GM19193 (cell line): ENCODE data around the gene PTPRO.

ENCODE experiments used
- POLR2A ChIP-seq: IDR thresholded peaks from 4 replicates; pipeline ENCODE4 v1.6.1; 2011; ENCODE audit not compliant: insufficient read depth, insufficient read length; ENCODE audit errors: extremely low read depth

Gene PTPRO

DNA sequence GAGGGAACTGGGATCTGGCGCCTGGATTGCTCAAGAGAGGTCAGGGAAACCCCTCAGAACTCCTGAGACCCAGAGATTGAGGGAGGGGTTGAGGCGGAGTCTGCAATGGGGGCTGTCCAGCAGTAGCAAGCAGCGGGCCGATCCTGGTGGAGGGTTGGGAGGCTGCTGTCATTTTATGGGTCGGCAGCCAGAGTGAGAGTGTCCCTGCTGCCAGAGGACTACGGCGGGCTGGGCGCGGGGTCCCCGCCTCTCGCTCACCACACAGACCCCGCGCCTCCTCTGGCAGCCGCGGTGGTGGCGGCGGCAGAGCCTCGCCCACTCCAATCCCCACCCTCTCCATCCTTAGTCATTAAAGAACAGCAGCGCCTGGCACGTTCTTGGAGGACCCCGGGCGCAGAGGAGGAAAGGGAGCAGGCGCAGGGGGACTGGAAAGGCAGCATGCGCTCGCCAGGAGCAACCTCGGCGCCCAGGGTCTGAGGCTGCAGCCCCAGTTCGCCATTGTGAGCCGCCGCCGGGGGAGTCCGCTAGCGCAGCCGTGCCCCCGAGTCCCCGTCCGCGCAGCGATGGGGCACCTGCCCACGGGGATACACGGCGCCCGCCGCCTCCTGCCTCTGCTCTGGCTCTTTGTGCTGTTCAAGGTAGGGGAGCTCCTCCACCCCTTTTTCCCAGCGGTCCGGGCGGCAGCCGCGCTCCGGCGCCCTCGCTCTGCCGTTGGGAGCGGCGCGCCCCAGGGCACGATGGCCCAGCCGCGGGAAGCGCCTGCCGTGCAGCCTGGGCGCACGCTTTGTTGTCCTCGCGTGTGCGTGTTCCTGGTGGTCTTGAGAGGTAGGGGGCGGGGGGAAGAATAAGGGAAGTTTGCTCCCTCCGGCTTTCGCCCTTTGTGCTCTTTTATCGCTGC, at the start of gene PTPRO:
Gene PTPRO (plus strand): TSS at position 345 of the 898 bp plus-strand sequence.
- TF ChIP-seq POLR2A: no peak

DNA sequence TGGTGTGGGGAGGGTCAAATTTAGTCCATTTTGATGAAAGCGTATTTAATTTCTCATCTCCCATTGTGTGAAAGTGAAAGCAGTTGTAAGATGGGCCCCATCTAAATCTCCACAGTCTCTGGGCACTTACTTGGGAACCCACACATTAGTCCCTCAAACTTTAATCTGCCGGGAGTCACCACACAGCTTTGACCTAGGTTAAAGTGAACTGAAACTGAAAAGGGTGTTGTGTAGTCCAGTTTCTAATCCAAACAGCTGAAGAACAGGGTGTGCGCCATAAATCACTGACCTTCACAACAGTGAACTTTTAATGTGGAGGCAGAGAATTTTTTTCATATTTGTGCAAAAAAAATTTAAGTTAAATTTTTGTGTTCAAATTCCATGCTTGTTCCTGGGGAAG, 48.4 kb upstream of the PTPRO start:
- no peak for TF ChIP-seq POLR2A

DNA sequence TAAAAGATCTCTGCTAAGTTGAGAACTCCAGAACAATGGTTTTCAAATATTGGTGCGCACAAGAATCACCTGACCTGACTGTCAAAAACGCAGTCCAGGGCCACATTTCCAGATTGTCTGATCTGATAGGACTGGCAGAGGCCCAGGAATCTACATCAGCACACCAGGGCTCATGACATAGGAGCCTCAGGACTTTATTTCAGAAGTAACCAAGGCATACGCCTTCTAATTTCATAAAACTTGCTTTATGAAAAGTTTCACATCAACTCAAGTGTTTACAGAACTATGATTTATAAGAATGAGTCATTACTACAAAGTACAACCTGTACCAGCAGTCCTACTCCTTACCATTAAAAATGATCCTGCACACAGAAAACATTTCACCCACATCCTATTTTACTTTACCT, 47.7 kb upstream of the PTPRO start:
- TF ChIP-seq POLR2A: no peak

DNA sequence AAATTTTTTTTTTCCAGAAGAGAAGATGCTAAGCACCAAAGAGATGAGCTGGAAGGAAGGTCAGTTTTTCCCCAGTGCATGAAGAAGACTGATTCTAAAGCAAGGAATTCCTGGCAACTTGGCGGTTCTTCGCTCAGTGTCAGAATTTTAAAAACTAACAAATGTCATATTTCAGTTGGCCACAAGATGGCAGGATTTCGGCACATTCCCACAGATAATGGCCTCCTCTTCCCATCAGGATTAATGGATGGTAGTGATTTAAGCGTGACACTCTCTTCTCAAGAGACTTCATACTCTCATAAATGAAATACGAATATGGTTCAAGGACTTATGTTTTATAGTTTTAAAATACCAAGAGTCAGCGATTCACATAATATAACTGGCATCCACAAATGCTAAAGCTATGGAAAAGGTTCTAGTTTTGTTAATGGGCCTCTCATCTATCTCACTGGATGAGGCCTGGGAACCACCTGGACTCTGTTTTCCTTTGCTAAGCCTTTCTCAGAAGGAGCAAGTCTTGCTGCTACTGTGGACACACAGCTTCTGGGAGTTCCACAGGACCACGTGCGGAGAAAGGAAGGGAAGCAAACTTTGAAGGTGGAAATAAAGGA, 46.1 kb upstream of the PTPRO start:
- no peak for TF ChIP-seq POLR2A

DNA sequence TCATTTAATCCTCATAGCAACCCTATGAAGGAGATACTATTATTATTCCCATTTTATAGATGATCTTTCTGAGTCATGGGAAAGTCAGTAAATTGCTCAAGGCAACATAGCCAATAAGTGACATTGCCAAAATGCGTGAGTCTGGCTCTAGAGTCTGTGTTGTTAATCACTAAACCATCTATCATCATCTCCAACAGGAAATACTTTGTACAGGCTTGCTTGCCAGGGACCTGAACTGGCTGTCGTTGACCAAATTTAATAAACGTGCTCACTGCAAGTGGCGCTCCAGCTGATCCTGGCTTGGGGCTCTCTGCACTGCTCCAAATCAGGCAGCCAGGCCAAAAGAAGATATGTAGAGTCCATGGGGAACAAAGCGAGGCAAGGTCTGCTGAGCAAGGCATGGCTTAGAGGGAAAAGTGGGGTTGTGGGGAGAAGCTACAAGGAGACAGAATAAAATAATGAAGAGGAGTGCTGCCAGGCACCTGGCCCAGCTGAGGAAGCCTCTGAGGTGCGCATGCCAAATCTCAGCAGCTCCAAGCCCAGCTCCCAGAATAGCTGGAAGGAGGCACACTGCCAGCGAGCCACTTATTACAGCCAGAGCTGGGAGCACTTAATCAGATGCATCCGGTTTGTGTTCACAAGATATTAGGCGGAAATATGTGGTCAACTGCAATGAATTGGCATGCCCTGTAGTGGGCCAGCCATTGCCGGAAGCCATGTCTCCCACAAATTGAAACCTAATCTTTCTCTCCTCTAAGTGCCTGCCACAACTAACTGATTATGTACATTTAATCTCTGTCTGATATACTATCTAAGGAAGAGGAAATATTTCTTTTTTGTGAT, 43.3 kb upstream of the PTPRO start:
- TF ChIP-seq POLR2A: no peak

DNA sequence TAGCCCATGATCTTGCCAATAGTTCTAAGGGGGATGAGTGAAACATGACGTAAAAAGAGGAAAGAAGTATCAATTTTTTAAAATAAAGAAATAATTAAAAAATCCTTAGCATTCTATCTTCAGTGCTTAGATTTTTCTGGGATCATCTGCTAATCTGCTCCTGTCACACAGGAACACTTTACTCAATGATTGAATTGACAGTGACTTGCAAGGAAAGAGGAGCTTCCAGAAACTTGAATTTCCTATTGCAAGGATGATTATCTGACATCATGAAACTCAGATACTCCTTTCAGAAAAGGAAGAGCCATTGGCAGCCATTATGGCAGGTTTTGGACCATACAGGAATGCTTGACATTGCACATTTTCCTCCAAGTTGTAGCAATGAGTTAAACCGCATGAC, 41.4 kb upstream of the PTPRO start:
- TF ChIP-seq POLR2A: no peak

DNA sequence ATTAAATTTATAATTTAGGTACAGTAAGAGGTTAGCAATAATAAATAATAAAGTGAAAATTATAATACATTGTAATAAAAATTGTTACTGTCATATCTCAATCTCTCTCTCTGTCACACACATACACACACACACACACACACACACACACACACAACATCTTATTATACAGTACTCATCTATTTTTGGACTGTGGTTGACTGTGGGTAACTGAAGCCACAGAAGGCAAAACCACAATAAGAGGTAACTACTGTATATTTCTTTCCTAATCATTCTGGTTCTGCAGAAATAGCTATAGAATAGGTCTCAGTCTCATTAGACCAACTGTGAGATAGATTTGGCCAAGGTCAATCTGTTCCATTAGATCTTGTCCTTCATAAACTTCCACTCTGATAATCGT, 33.1 kb upstream of the PTPRO start:
- TF ChIP-seq POLR2A: no peak

DNA sequence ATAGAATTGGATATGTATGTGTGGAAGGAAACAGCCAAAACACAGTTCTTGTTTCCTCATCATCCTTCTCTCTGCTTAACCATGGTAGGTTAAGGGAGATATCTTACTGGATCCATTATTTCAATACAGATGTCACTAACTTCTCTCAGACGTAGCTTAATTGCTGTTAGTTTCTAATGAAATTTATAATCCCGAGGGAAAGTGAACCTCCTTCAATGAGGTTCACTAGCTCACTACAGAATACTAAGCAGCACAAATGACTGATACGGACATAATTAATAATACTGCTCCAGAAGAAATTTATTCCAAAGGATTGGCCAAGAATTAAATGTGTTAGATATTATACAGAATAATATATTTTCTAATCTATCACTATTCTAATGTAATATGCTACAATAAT, 28.6 kb upstream of the PTPRO start:
- TF ChIP-seq POLR2A: no peak

DNA sequence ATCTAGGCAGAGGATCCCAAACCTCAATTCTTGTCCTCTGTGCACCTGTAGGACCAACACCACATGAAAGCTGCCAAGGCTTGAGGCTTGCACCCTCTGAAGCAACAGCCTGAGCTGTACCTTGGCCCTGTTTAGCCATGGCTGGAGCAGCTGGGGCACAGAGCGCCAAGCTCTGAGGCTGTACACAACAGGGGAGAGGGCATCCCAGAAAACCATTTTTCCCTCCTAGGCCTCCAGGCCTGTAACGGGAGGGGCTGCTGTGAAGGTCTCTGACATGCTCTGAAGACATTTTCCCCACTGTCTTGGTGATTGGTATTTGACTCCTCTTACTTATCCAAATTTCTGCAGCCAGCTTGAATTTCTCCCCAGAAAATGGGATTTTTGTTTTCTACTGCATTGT, 22.4 kb upstream of the PTPRO start:
- no peak for TF ChIP-seq POLR2A

DNA sequence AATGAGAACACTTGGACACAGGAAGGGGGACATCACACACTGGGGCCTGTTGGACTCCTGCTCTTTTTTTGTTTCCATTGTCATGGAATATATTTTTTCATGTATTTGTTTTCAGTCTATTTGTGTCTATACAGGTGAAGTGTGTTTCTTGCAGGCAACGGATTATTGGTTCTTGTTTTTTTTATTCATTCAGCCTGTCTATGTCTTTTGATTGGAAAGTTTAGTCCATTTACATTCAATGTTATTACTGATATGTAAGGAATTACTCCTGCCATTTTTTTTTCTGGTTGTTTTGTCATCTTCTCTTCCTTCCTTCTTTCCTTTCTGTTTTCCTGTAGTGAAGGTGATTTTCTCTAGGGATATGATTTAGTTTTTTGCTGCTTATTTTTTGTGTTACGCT, 18.0 kb upstream of the PTPRO start:
- TF ChIP-seq POLR2A: no peak

DNA sequence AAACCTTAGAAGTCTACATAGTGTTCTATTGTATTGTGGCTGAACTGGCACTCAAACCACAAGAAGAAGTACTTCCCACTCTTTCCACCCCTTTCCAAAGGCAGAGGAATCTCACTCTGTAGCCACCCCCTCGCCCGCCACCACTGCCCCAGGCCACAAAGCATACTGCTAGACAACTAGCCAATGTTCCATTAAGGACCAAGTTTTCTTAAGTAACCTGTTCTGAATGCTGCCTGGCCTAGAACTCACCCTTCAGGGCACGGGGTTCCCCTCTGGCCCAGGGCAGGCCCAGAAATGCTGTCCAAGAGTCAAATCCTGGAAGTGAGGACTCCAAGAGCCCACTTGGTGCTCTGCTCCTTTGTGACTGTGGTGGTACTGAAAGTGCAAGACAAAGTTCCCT, 15.7 kb upstream of the PTPRO start:
- no peak for TF ChIP-seq POLR2A

DNA sequence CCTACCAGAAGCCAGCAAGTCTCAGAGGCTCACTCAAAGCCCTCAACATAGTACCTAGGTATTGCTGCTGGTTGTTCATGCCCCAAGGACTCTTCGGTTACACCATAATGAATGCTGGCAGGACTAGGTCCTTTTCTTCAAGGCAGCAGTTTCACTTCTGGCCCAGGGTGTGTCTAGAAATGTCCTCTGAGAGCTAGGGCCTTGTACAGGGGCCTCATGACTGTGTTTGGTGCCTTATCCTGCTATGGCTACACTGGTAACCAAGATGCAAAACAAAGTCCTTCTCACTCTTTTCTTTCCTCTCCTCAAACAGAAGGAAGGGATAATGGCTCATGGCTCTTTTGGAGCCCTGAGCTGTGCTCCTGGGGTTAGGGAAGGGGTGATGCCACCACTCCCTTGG, 15.2 kb upstream of the PTPRO start:
- no peak for TF ChIP-seq POLR2A

DNA sequence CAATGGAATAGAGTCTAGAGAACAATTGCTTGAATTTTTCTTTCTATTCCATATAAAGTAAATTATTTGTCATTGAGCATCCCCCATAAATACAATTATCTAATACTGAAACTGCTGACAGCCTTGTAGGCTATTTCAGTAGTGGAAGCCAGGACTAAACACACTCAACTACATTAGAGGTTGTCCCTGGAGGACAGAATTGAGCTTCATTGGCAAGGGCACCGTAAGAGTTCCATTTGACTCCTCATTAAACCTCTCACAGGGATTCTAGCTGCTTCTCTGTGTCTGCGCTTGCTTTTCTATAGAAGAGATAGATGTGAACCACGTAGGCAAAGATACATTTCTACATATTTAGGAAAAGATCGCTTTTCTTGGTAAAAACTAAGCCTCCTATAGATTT, 3.5 kb upstream of the PTPRO start:
- no peak for TF ChIP-seq POLR2A

DNA sequence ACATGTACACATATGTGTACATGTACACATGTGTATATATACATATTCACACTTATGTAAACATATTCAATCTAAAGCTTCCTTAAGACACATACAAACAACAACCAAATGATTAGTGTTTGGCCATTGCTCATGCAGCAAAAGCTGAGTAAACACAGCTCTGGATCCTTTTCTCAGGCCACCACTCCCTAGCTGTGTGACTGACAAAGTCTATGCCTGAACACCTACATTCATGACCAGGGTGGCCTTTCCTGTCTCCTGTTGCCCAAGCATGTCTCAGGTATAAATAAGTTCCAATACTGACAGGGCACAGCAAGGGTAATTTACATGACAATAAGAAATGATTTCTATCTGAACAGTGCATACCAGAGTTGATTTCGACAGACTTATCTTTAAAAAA, 1.4 kb upstream of the PTPRO start:
- no peak for TF ChIP-seq POLR2A

DNA sequence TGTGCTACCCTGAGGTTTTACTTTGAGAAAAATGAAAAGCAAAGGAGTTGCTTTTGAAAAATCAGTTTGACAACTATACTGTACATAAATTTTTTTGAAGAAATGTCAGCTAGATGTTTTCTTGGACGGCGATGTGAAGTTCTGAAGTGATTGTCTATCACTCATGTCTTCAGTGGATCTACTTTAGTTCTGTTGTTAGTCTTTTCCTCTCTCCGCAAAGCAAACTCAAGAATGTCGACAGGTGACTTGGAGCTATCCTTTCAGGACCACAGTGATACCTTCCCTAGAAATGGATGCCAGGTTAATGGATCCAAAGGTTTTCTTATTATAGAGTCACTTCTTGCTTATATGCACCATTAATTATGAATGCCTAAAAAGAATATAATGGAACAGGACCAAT, 1.2 kb downstream of the PTPRO start:
- TF ChIP-seq POLR2A: no peak
